AG09309 (cell line): ENCODE data around the gene PPEF2.

Experiments
- DNase-seq: peaks from one replicate; pipeline ENCODE4 v3.0.0-alpha.2; 2010; ENCODE audit warnings: low read depth
- H3K4me3 ChIP-seq: 2 replicates; pipeline ENCODE4 v1.5.1; 2011; ENCODE audit warnings: mild to moderate bottlenecking, low read depth, low read length, moderate library complexity; ENCODE audit not compliant: control insufficient read depth
- TF ChIP-seq, protein P1 (sequence below): IDR thresholded peaks from 2 replicates; pipeline ENCODE4 v1.5.1; 2011; ENCODE audit warnings: mild to moderate bottlenecking, low read depth, low read length, inconsistent platforms; ENCODE audit not compliant: insufficient read depth, control insufficient read depth; ENCODE audit errors: missing control alignments

The PPEF2 gene

GRCh38 chr4:75898536-75898935 lies 3.7 kb downstream of the PPEF2 start:
- no peak overlapping the region for H3K4me3 ChIP-seq

DNA sequence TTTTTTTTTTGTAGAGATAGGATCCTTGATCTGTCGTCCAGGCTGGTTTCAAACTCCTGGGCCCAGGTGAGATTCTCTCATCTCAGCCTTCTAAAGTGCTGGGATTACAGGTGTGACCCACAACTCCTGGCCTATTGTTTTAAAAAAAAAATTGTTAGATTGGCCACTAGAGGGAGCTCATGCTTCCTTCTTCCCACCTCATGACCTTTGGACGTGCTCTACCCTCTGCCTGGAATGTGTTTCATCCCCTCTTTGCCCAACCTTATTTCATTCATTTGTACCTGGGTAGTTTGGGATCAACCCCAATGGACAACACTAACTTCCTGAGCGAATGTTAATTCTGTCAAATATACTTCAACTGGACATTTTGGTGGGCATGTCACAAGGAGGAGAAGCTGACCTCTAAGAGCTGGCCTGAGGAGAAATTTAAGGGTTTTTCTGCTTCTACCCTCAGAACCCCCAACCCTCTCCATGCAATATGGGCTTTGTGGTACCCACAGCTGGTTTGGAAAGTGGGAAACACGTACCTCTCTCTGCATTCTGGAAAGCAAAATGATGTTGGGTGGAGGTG lies 6.4 kb downstream of the PPEF2 start:
- TF ChIP-seq, protein P1, sequence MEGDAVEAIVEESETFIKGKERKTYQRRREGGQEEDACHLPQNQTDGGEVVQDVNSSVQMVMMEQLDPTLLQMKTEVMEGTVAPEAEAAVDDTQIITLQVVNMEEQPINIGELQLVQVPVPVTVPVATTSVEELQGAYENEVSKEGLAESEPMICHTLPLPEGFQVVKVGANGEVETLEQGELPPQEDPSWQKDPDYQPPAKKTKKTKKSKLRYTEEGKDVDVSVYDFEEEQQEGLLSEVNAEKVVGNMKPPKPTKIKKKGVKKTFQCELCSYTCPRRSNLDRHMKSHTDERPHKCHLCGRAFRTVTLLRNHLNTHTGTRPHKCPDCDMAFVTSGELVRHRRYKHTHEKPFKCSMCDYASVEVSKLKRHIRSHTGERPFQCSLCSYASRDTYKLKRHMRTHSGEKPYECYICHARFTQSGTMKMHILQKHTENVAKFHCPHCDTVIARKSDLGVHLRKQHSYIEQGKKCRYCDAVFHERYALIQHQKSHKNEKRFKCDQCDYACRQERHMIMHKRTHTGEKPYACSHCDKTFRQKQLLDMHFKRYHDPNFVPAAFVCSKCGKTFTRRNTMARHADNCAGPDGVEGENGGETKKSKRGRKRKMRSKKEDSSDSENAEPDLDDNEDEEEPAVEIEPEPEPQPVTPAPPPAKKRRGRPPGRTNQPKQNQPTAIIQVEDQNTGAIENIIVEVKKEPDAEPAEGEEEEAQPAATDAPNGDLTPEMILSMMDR, result peak; percentile 63
- no peak overlapping the region for H3K4me3 ChIP-seq
- DNase-seq, result no peak

More at GRCh38 chr4:75898536-75898935, 3.7 kb downstream of the PPEF2 start:
- DNase-seq, result no peak
- TF ChIP-seq, protein P1, result no peak

DNA sequence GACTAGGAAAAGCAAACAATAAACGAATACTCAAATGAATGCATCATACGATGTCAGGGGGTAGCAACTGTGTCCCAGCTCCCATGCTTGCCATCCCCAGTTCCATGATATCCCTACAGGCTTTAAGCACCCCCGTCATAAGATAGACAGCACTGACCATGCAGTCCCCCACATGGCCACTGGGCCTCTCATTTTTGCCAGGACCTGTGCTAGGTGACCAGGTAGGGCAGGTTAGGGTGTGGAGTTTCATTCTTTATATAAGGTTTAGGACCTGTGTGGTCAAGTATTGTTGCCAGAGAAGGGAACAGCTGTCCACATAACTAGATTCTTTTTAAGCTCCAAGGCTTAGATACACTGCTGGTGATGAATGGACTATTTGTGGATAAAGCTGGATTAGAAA lies 9.7 kb downstream of the PPEF2 start:
- TF ChIP-seq, protein P1, result peak; percentile 16
- no peak for DNase-seq
- no peak overlapping the region for H3K4me3 ChIP-seq

GRCh38 chr4:75891611-75892010 lies 10.6 kb downstream of the PPEF2 start:
- no peak for DNase-seq
- TF ChIP-seq, protein P1, result no peak
- H3K4me3 ChIP-seq, result no peak overlapping the region

- TF ChIP-seq, protein P1, result no peak
- H3K4me3 ChIP-seq, result no peak overlapping the region
- no peak for DNase-seq
These were observed 12.6 kb downstream of the PPEF2 start for GRCh38 chr4:75889537-75890199.

- H3K4me3 ChIP-seq, result no peak overlapping the region
- DNase-seq, result no peak
- TF ChIP-seq, protein P1, result no peak
These were observed 16.1 kb downstream of the PPEF2 start for GRCh38 chr4:75886104-75886503.
